Ovary (tissue), 9 donors: ENCODE measurements around the gene SLC25A4. TPM values are rescaled to one million over a fixed set of nuclear protein-coding genes. Genes with fewer than 3 reads are reported as not detected.
A peak's percentile ranks its signal among the peaks of the same experiment; 100 is the strongest.
"Not testable (repeated sequence)": the region's sequence is repeated elsewhere in the genome, so short reads cannot be mapped to it uniquely, and the experiment has no call there.

Source experiments
- DNase-seq, 5 donors: peaks; one replicate each; pipeline ENCODE4 v3.0.0-alpha.2; 2019 to 2020
- H3K27ac ChIP-seq, 2 donors: fragments of 200-600 bp; one replicate each; pipeline versions ENCODE4 v1.5.1 to v1.8.0; 2019 to 2022
- H3K27me3 ChIP-seq: fragments of 200-600 bp; one replicate; pipeline ENCODE4 v1.8.0; 2022
- H3K36me3 ChIP-seq: fragments of 200-600 bp; sonication (generic); one replicate; pipeline ENCODE4 v1.5.1; 2019
- H3K4me1 ChIP-seq: one replicate; pipeline ENCODE4 v1.8.1; 2013; ENCODE audit warnings: mild to moderate bottlenecking, moderate library complexity; ENCODE audit not compliant: insufficient read depth
- H3K4me3 ChIP-seq: fragments of 200-600 bp; sonication (generic); one replicate; pipeline ENCODE4 v1.5.1; 2017
- H3K9me3 ChIP-seq, 2 donors: fragments of 200-600 bp in 1 of 2; sonication (generic) in 1 of 2; one replicate each; pipeline versions ENCODE4 v1.5.1 to v1.8.1; 2013 to 2019; ENCODE audit warnings: mild to moderate bottlenecking in 1 of 2, moderate library complexity in 1 of 2
- CTCF ChIP-seq, 3 donors: fragments of 450-650 bp in 2 of 3; fragments of 200-600 bp in 1 of 3; IDR thresholded peaks; one replicate each; pipeline versions ENCODE4 v1.5.1 to v1.8.0; 2016 to 2022; ENCODE audit warnings: antibody characterized with exemption in 3 of 3, mild to moderate bottlenecking in 1 of 3
- EP300 ChIP-seq: sonication (generic); formaldehyde crosslinking; IDR thresholded peaks from one replicate; pipeline ENCODE4 v1.6.1; 2017; ENCODE audit warnings: antibody characterized with exemption
- POLR2A ChIP-seq: fragments of 450-650 bp; IDR thresholded peaks from one replicate; pipeline ENCODE4 v1.6.1; 2017; ENCODE audit warnings: antibody characterized with exemption, mild to moderate bottlenecking, moderate library complexity
- WGBS, 3 donors: extraction: QIAGEN DNeasy Blood & Tissue Kit in 1 of 3; methylation state at CpG; one replicate each; pipeline versions ENCODE4 v1.1.5 to v1.1.7; 2013 to 2017; 5-methylcytosine and 5-hydroxymethylcytosine counted together
- intact Hi-C, 4 donors: fragments of 100-400 bp; cut with DNase I; formaldehyde crosslinking; loops; one replicate each; pipeline versions ENCODE4 v1.11.0 to v1.15.1; 2022 to 2023
- polyA plus RNA-seq, 2 donors: library from polyadenylated mRNA; stranded (reverse); fragments of 200-250 nt in 1 of 2; fragments of 350-450 nt in 1 of 2; fragmentation: Illumina TruSeq in 1 of 2; extraction: RNeasy Lipid Tissue Mini Kit (QIAGEN cat#74804) in 1 of 2; gene quantifications; one replicate each; pipeline ENCODE4 v1.2.3, GENCODE V29; 2013 to 2014
- total RNA-seq, 7 donors: library from RNA; depleted of rRNA in 2 of 7; stranded (reverse); fragments of >200 nt in 2 of 7; fragmentation: NEBNext Ultra II Directional in 3 of 7; extraction: Animal tissue kit (Norgen Biotek cat#: 25700) in 3 of 7; gene quantifications; one replicate each; pipeline versions ENCODE4 v1.1.0 to v1.2.4, GENCODE V29; 2016 to 2023
- donor health status: DM: no; HTN: no; CAD: no; lungs with moderate emphysema.
- donor health status: DM: no; HTN: no; CAD: no.
- donor health status: Bipolar disorder and iron deficiency.
- donor health status: DM: yes; HTN: yes; CAD: no.
- donor health status: DM: no; HTN: no; CAD: no.
- donor health status: DM: yes; HTN: yes; CAD: no.

SLC25A4 gene
- total and polyA plus RNA-seq, 9 donors, result 18.8 to 35.6 (median 23.2) TPM

- H3K36me3 ChIP-seq, result no peaks in the 10 kb centered on the region
- H3K4me3 ChIP-seq, result no peak overlapping the region
- H3K9me3 ChIP-seq, result no peaks in the 10 kb centered on the region
- DNase-seq, result no peak
- H3K27me3 ChIP-seq, result no peaks in the 10 kb centered on the region
- intact Hi-C loops, result no loop called here
- peaks cover 3% of the 10 kb centered on the region for H3K4me1 ChIP-seq
- TF ChIP-seq EP300, result no peak
- TF ChIP-seq POLR2A, result no peak
- TF ChIP-seq CTCF (IDR thresholded peaks at IDR 0.05), result no peak
- H3K27ac ChIP-seq, result no peak overlapping the region
Observed at GRCh38 chr4:185104733-185105132, 38.3 kb upstream of the SLC25A4 start.

- peaks cover 3% of the 10 kb centered on the region for H3K4me1 ChIP-seq
- no peak overlapping the region for H3K4me3 ChIP-seq
- no peaks in the 10 kb centered on the region for H3K36me3 ChIP-seq
- 74 to 94% (median 84%) methylated on average over 3 of the region's 3 CpGs for WGBS, 3 donors
- H3K27me3 ChIP-seq, result no peaks in the 10 kb centered on the region
- TF ChIP-seq EP300 (no peak), POLR2A (no peak), CTCF (IDR thresholded peaks at IDR 0.05) (no peak)
- DNase-seq, result no peak
- no peaks in the 10 kb centered on the region for H3K9me3 ChIP-seq
- no peak overlapping the region for H3K27ac ChIP-seq
- intact Hi-C loops, result no loop called here
Observed at GRCh38 chr4:185106353-185106752, 36.7 kb upstream of the SLC25A4 start.

- WGBS, 3 donors, result 97 to 98% (median 98%) methylated on average over 6 of the region's 6 CpGs
Observed at GRCh38 chr4:185107574-185107973, 35.5 kb upstream of the SLC25A4 start.

GRCh38 chr4:185108185-185108584, 34.9 kb upstream of the SLC25A4 start:
- H3K9me3 ChIP-seq, result no peaks in the 10 kb centered on the region
- DNase-seq, result no peak
- intact Hi-C loops, result no loop called here
- H3K27ac ChIP-seq, result peak overlapping the region in 1 of 2 donors; percentile 5
- TF ChIP-seq POLR2A (no peak), EP300 (no peak), CTCF (IDR thresholded peaks at IDR 0.05) (no peak)
- peaks cover 12% of the 10 kb centered on the region for H3K4me1 ChIP-seq
- no peaks in the 10 kb centered on the region for H3K27me3 ChIP-seq
- 65 to 94% (median 70%) methylated on average over 2 of the region's 2 CpGs for WGBS, 3 donors
- no peaks in the 10 kb centered on the region for H3K36me3 ChIP-seq
- H3K4me3 ChIP-seq, result no peak overlapping the region

More at GRCh38 chr4:185107574-185107973, 35.5 kb upstream of the SLC25A4 start:
- H3K4me3 ChIP-seq, DNase-seq, H3K9me3 ChIP-seq, H3K27me3 ChIP-seq, H3K4me1 ChIP-seq, H3K36me3 ChIP-seq, intact Hi-C loops, H3K27ac ChIP-seq: not testable (repeated sequence)

GRCh38 chr4:185108669-185109068, 34.4 kb upstream of the SLC25A4 start:
- H3K27ac ChIP-seq, result peak overlapping the region in 1 of 2 donors; percentile 5
- no peaks in the 10 kb centered on the region for H3K9me3 ChIP-seq
- intact Hi-C loops, result no loop called here
- no peaks in the 10 kb centered on the region for H3K27me3 ChIP-seq
- 51 to 69% (median 54%) methylated on average over 4 of the region's 4 CpGs for WGBS, 3 donors
- TF ChIP-seq EP300 (no peak), POLR2A (no peak), CTCF (IDR thresholded peaks at IDR 0.05) (no peak)
- H3K4me3 ChIP-seq, result no peak overlapping the region
- H3K4me1 ChIP-seq, result peaks cover 15% of the 10 kb centered on the region
- DNase-seq, result no peak
- H3K36me3 ChIP-seq, result no peaks in the 10 kb centered on the region
